Measurements from ENCODE around the gene ACTN2.

The ACTN2 gene

GRCh38 chr1:236808005-236808404 is 121.7 kb downstream of the ACTN2 start:
- Histone ChIP-seq H3K36me3 (ENCODE audit: control insufficient read depth in 5 of 5, insufficient read depth in 5 of 5, low read length in 5 of 5) (peaks cover 39 to 77% (median 48%) of the 10 kb centered on the region in 5 donors), H3K4me3 (ENCODE audit: low read depth in 1 of 5, low read length in 5 of 5) (no peak overlapping the region), H3K27ac (ENCODE audit: low read depth, low read length) (no peak overlapping the region), H3K9ac (ENCODE audit: low read length in 5 of 5) (no peak overlapping the region), H3K9me3 (ENCODE audit: control insufficient read depth in 5 of 5, low read length in 5 of 5) (no peaks in the 10 kb centered on the region), H3K4me1 (ENCODE audit: control insufficient read depth in 5 of 5, insufficient read depth in 5 of 5, low read length in 5 of 5) (peaks cover 0 to 11% (median 5%) of the 10 kb centered on the region in 5 donors), H3K27me3 (ENCODE audit: control insufficient read depth in 5 of 5, insufficient read depth in 4 of 5, low read length in 5 of 5) (no peaks in the 10 kb centered on the region)

- peaks cover 38 to 79% (median 52%) of the 10 kb centered on the region in 5 donors for H3K36me3 ChIP-seq (ENCODE audit: control insufficient read depth in 5 of 5, insufficient read depth in 5 of 5, low read length in 5 of 5)
- no peaks in the 10 kb centered on the region for H3K9me3 ChIP-seq (ENCODE audit: control insufficient read depth in 5 of 5, low read length in 5 of 5)
- H3K4me3 ChIP-seq (ENCODE audit: low read depth in 1 of 5, low read length in 5 of 5) = no peak overlapping the region
- no peak overlapping the region for H3K27ac ChIP-seq (ENCODE audit: low read depth, low read length)
- no peaks in the 10 kb centered on the region for H3K27me3 ChIP-seq (ENCODE audit: control insufficient read depth in 5 of 5, insufficient read depth in 4 of 5, low read length in 5 of 5)
- H3K9ac ChIP-seq (ENCODE audit: low read length in 5 of 5) = no peak overlapping the region
- peaks cover 0 to 11% (median 5%) of the 10 kb centered on the region in 5 donors for H3K4me1 ChIP-seq (ENCODE audit: control insufficient read depth in 5 of 5, insufficient read depth in 5 of 5, low read length in 5 of 5)
Measured at GRCh38 chr1:236808564-236809130, 122.3 kb downstream of the ACTN2 start.

DNA sequence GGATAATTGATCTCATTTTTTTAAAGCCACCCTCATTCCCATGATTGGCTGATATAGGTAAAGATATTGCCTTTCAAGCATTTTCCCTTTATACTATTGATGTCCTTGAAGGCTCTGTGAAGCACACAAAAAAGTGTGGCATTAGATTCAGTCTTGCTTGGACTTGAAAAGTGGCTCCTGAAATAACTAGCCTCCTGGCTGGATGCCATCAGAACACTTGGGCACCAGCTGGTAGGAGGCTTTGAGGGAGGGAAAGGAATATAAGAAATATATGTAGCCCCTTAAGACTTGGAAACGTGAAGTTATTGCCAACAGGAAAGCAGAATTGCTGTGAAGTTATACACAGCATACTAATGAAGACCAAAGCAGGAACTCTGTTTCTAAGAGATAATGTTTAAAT is 122.8 kb downstream of the ACTN2 start:
- Histone ChIP-seq H3K27me3 (ENCODE audit: control insufficient read depth in 5 of 5, insufficient read depth in 4 of 5, low read length in 5 of 5) (no peaks in the 10 kb centered on the region), H3K4me1 (ENCODE audit: control insufficient read depth in 5 of 5, insufficient read depth in 5 of 5, low read length in 5 of 5) (peaks cover 0 to 11% (median 5%) of the 10 kb centered on the region in 5 donors), H3K9ac (ENCODE audit: low read length in 5 of 5) (no peak overlapping the region), H3K9me3 (ENCODE audit: control insufficient read depth in 5 of 5, low read length in 5 of 5) (no peaks in the 10 kb centered on the region), H3K36me3 (ENCODE audit: control insufficient read depth in 5 of 5, insufficient read depth in 5 of 5, low read length in 5 of 5) (peaks cover 38 to 82% (median 53%) of the 10 kb centered on the region in 5 donors), H3K27ac (ENCODE audit: low read depth, low read length) (no peak overlapping the region), H3K4me3 (ENCODE audit: low read depth in 1 of 5, low read length in 5 of 5) (no peak overlapping the region)

DNA sequence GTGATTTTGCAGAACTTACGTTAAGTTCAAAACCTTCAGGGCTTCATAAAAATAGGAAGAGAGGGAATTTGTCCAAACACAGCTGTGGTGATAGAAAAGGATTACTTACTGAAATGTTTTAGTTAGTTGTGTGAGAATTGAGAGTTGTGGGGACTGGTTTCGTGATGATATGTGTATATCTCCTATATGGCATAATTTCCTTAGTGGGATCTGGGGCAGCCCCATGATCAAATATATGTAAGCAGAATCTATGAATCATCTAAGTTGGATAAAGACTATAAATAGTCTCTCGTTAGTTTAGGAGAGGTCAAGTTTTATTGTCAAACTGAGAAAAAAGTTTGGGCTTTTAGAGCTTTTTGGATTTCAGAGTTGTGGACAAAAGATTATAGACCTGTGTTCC is 123.7 kb downstream of the ACTN2 start:
- no peak overlapping the region for H3K27ac ChIP-seq (ENCODE audit: low read depth, low read length)
- H3K9me3 ChIP-seq (ENCODE audit: control insufficient read depth in 5 of 5, low read length in 5 of 5) = no peaks in the 10 kb centered on the region
- peaks cover 40 to 87% (median 57%) of the 10 kb centered on the region in 5 donors for H3K36me3 ChIP-seq (ENCODE audit: control insufficient read depth in 5 of 5, insufficient read depth in 5 of 5, low read length in 5 of 5)
- no peak overlapping the region for H3K4me3 ChIP-seq (ENCODE audit: low read depth in 1 of 5, low read length in 5 of 5)
- H3K4me1 ChIP-seq (ENCODE audit: control insufficient read depth in 5 of 5, insufficient read depth in 5 of 5, low read length in 5 of 5) = peaks cover 0 to 11% (median 5%) of the 10 kb centered on the region in 5 donors
- no peak overlapping the region for H3K9ac ChIP-seq (ENCODE audit: low read length in 5 of 5)
- H3K27me3 ChIP-seq (ENCODE audit: control insufficient read depth in 5 of 5, insufficient read depth in 4 of 5, low read length in 5 of 5) = no peaks in the 10 kb centered on the region

- Histone ChIP-seq H3K9me3 (ENCODE audit: control insufficient read depth in 5 of 5, low read length in 5 of 5) (no peaks in the 10 kb centered on the region), H3K27ac (ENCODE audit: low read depth, low read length) (no peak overlapping the region), H3K4me1 (ENCODE audit: control insufficient read depth in 5 of 5, insufficient read depth in 5 of 5, low read length in 5 of 5) (peaks cover 0 to 11% (median 5%) of the 10 kb centered on the region in 5 donors), H3K27me3 (ENCODE audit: control insufficient read depth in 5 of 5, insufficient read depth in 4 of 5, low read length in 5 of 5) (no peaks in the 10 kb centered on the region), H3K9ac (ENCODE audit: low read length in 5 of 5) (no peak overlapping the region), H3K36me3 (ENCODE audit: control insufficient read depth in 5 of 5, insufficient read depth in 5 of 5, low read length in 5 of 5) (peaks cover 54 to 91% (median 72%) of the 10 kb centered on the region in 5 donors), H3K4me3 (ENCODE audit: low read depth in 1 of 5, low read length in 5 of 5) (no peak overlapping the region)
Measured at GRCh38 chr1:236812334-236813030, 126.2 kb downstream of the ACTN2 start.

Measured in subcutaneous abdominal adipose tissue (tissue), 5 donors.